Measurements from ENCODE around the gene ARHGAP1.

- TF ChIP-seq, protein P1, sequence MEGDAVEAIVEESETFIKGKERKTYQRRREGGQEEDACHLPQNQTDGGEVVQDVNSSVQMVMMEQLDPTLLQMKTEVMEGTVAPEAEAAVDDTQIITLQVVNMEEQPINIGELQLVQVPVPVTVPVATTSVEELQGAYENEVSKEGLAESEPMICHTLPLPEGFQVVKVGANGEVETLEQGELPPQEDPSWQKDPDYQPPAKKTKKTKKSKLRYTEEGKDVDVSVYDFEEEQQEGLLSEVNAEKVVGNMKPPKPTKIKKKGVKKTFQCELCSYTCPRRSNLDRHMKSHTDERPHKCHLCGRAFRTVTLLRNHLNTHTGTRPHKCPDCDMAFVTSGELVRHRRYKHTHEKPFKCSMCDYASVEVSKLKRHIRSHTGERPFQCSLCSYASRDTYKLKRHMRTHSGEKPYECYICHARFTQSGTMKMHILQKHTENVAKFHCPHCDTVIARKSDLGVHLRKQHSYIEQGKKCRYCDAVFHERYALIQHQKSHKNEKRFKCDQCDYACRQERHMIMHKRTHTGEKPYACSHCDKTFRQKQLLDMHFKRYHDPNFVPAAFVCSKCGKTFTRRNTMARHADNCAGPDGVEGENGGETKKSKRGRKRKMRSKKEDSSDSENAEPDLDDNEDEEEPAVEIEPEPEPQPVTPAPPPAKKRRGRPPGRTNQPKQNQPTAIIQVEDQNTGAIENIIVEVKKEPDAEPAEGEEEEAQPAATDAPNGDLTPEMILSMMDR (IDR thresholded peaks at IDR 0.05 in 8 of 11, conservative IDR thresholded peaks at IDR 0.05 in 3 of 11) = no peak
- no peak for TF ChIP-seq POLR2A (IDR thresholded peaks at IDR 0.05)
Observed at GRCh38 chr11:46639197-46639839, 61.1 kb downstream of the ARHGAP1 start.

Measured in spleen (tissue), 7 donors.